KOPT-K1 (cell line): ENCODE results near the gene CDKAL1.

Source experiments
- H3K27ac ChIP-seq: fragments of 200-600 bp; sonication (generic); 2 replicates; pipeline ENCODE4 v1.5.1; 2016; ENCODE audit warnings: antibody characterized with exemption, mild to moderate bottlenecking, low read depth, low read length; ENCODE audit not compliant: poor library complexity, severe bottlenecking
- H3K36me3 ChIP-seq: fragments of 200-600 bp; sonication (generic); 2 replicates; pipeline ENCODE4 v1.5.1; 2017; ENCODE audit warnings: antibody characterized with exemption, mild to moderate bottlenecking, low read length, moderate library complexity; ENCODE audit not compliant: insufficient read depth
- H3K9me3 ChIP-seq: fragments of 200-600 bp; sonication (generic); 2 replicates; pipeline ENCODE4 v1.5.1; 2017; ENCODE audit warnings: antibody characterized with exemption, low read length, mild to moderate bottlenecking; ENCODE audit not compliant: insufficient read depth, poor library complexity, severe bottlenecking

The CDKAL1 gene

GRCh38 chr6:21277601-21278374 is 743.5 kb downstream of the CDKAL1 start:
- H3K9me3 ChIP-seq = no peaks in the 10 kb centered on the region
- H3K36me3 ChIP-seq = no peaks in the 10 kb centered on the region
- no peak overlapping the region for H3K27ac ChIP-seq

DNA sequence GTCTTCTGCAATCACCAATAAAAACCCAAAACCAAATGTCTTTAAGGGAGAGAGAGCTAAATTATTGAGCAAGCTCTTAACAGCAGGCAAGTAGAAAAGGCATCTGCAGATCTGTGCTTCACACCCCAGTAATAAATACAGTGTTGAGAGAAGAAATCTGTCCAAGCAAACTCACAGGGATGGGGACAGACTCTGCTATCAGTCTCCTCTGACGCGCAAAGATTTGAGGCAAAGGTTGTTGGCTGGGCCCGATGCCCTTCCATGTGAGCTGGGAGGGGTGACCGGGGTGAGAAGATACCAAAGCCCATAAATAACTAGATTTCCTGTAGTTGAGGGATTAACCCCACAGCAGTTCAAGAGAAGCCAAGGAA is 744.1 kb downstream of the CDKAL1 start:
- no peak overlapping the region for H3K27ac ChIP-seq
- H3K36me3 ChIP-seq = no peaks in the 10 kb centered on the region
- H3K9me3 ChIP-seq = no peaks in the 10 kb centered on the region

- Histone ChIP-seq H3K27ac (no peak overlapping the region), H3K36me3 (no peaks in the 10 kb centered on the region), H3K9me3 (no peaks in the 10 kb centered on the region)
These were observed 745.4 kb downstream of the CDKAL1 start for GRCh38 chr6:21279619-21280018.

GRCh38 chr6:21281366-21281765 is 747.1 kb downstream of the CDKAL1 start:
- H3K9me3 ChIP-seq = no peaks in the 10 kb centered on the region
- H3K27ac ChIP-seq = no peak overlapping the region
- no peaks in the 10 kb centered on the region for H3K36me3 ChIP-seq
